Measurements from ENCODE around the gene KCNMB2. TPM values are rescaled to one million over a fixed set of nuclear protein-coding genes. Genes with fewer than 3 reads are reported as not detected.

Gene KCNMB2
- polyA plus RNA-seq, 1 donor (not counting 4 experiments of a cell fraction or from before 2014, with no cell fraction given) = not detected

DNA sequence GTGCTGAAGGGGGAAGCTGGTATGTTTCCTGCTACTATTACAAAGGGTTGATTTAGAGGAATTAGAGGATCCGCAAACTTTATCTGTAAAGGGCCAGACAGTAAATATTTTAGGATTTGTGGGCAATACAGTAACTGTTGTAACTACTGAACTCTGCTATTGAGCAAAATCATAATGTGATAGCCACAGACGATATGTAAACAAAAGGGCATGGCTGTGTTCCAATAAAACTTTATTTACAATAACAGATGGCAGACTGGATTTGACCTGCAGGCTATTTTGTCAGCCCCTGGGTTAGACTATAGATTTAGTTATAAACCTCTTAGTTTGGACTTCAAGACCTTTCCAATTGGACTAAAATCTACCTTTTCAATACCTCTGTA, 27.8 kb upstream of the KCNMB2 start:
- dilution Hi-C loops (cut with MboI; ENCODE audit: extremely low pct_ligation_motif_present, low sequenced_read_pairs) = no loop called here
- TF ChIP-seq EZH2 (IDR thresholded peaks at IDR 0.05; ENCODE audit: low read length) = no peak
- TF ChIP-seq, protein P1, sequence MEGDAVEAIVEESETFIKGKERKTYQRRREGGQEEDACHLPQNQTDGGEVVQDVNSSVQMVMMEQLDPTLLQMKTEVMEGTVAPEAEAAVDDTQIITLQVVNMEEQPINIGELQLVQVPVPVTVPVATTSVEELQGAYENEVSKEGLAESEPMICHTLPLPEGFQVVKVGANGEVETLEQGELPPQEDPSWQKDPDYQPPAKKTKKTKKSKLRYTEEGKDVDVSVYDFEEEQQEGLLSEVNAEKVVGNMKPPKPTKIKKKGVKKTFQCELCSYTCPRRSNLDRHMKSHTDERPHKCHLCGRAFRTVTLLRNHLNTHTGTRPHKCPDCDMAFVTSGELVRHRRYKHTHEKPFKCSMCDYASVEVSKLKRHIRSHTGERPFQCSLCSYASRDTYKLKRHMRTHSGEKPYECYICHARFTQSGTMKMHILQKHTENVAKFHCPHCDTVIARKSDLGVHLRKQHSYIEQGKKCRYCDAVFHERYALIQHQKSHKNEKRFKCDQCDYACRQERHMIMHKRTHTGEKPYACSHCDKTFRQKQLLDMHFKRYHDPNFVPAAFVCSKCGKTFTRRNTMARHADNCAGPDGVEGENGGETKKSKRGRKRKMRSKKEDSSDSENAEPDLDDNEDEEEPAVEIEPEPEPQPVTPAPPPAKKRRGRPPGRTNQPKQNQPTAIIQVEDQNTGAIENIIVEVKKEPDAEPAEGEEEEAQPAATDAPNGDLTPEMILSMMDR (optimal IDR thresholded peaks at IDR 0.05 in 1 of 3, IDR thresholded peaks at IDR 0.05 in 1 of 3, conservative IDR thresholded peaks at IDR 0.05 in 1 of 3; ENCODE audit: extremely low read depth in 1 of 3, insufficient read depth in 2 of 3, low read length in 3 of 3) = no peak
- no peak for FAIRE-seq

DNA sequence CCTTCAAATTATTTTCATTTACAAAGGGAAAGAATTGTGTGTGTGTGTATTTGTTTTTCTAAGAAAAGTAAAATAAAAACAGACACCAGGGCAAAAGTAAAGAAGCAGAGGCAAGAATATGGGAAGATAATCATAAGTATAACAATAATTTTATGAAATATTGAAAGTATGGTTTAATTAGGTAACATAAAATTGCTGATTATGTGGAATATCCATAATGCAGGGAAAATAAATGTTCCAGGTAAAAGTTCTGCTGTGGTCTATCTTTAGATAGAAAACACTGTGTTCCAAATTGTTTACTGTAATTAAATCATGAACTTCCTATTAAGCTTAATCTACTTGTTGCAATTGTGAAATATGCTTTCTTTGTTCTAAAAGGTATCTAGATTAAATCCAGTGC, 25.7 kb upstream of the KCNMB2 start:
- Histone ChIP-seq H2AFZ (ENCODE audit: control insufficient read depth, low read length) (no peak overlapping the region), H3K9me1 (ENCODE audit: control insufficient read depth, extremely low read depth, insufficient read depth, low read length) (no peaks in the 10 kb centered on the region), H3K9ac (ENCODE audit: control insufficient read depth, extremely low read depth, insufficient read depth, low read length) (no peak overlapping the region), H3K4me3 (ENCODE audit: control insufficient read depth in 2 of 3, extremely low read depth in 1 of 3, insufficient read depth in 2 of 3, low read depth in 1 of 3, low read length in 3 of 3) (no peak overlapping the region), H3K27ac (ENCODE audit: control insufficient read depth, insufficient read depth, low read length) (no peak overlapping the region), H3K4me2 (ENCODE audit: control insufficient read depth, extremely low read depth, insufficient read depth, low read depth, low read length) (no peak overlapping the region), H3K27me3 (ENCODE audit: control insufficient read depth, extremely low read depth, insufficient read depth, low read length) (no peaks in the 10 kb centered on the region), H3K79me2 (ENCODE audit: control insufficient read depth, insufficient read depth, low read length) (no peaks in the 10 kb centered on the region), H3K4me1 (ENCODE audit: control insufficient read depth, extremely low read depth, insufficient read depth, low read length) (no peaks in the 10 kb centered on the region), H3K36me3 (ENCODE audit: control insufficient read depth in 2 of 2, extremely low read depth in 1 of 2, insufficient read depth in 2 of 2, low read length in 2 of 2) (no peaks in the 10 kb centered on the region), H4K20me1 (ENCODE audit: control insufficient read depth, extremely low read depth, insufficient read depth, low read length) (no peaks in the 10 kb centered on the region), H3K9me3 (ENCODE audit: control insufficient read depth, low read depth, low read length) (no peaks in the 10 kb centered on the region)
- dilution Hi-C loops (cut with MboI; ENCODE audit: extremely low pct_ligation_motif_present, low sequenced_read_pairs) = no loop called here
- DNase-seq (ENCODE audit: low read depth, low spot score) (no peak), FAIRE-seq (no peak)
- TF ChIP-seq, protein P1 (optimal IDR thresholded peaks at IDR 0.05 in 1 of 3, IDR thresholded peaks at IDR 0.05 in 1 of 3, conservative IDR thresholded peaks at IDR 0.05 in 1 of 3; ENCODE audit: extremely low read depth in 1 of 3, insufficient read depth in 2 of 3, low read length in 3 of 3) = no peak
- TF ChIP-seq EZH2 (IDR thresholded peaks at IDR 0.05; ENCODE audit: low read length) = no peak

More for the DNA sequence above, 27.8 kb upstream of the KCNMB2 start:
- Histone ChIP-seq H3K36me3 (ENCODE audit: control insufficient read depth in 2 of 2, extremely low read depth in 1 of 2, insufficient read depth in 2 of 2, low read length in 2 of 2) (no peaks in the 10 kb centered on the region), H3K4me2 (ENCODE audit: control insufficient read depth, extremely low read depth, insufficient read depth, low read depth, low read length) (no peak overlapping the region), H3K9me1 (ENCODE audit: control insufficient read depth, extremely low read depth, insufficient read depth, low read length) (no peaks in the 10 kb centered on the region), H3K4me1 (ENCODE audit: control insufficient read depth, extremely low read depth, insufficient read depth, low read length) (no peaks in the 10 kb centered on the region), H3K9me3 (ENCODE audit: control insufficient read depth, low read depth, low read length) (no peaks in the 10 kb centered on the region), H3K9ac (ENCODE audit: control insufficient read depth, extremely low read depth, insufficient read depth, low read length) (no peak overlapping the region), H2AFZ (ENCODE audit: control insufficient read depth, low read length) (no peak overlapping the region), H4K20me1 (ENCODE audit: control insufficient read depth, extremely low read depth, insufficient read depth, low read length) (no peaks in the 10 kb centered on the region), H3K27me3 (ENCODE audit: control insufficient read depth, extremely low read depth, insufficient read depth, low read length) (no peaks in the 10 kb centered on the region), H3K4me3 (ENCODE audit: control insufficient read depth in 2 of 3, extremely low read depth in 1 of 3, insufficient read depth in 2 of 3, low read depth in 1 of 3, low read length in 3 of 3) (no peak overlapping the region), H3K27ac (ENCODE audit: control insufficient read depth, insufficient read depth, low read length) (no peak overlapping the region), H3K79me2 (ENCODE audit: control insufficient read depth, insufficient read depth, low read length) (no peaks in the 10 kb centered on the region)
- no peak for DNase-seq (ENCODE audit: low read depth, low spot score)

Data from keratinocyte (primary cell).